Stimulated activated naive CD4-positive, alpha-beta T cell treated with Interleukin-2 at 50 U/mL for 16 hours (primary cell): ENCODE results near the gene BRAT1.
A peak's percentile ranks its signal among the peaks of the same experiment; 100 is the strongest.
"Not testable (repeated sequence)": the region's sequence is repeated elsewhere in the genome, so short reads cannot be mapped to it uniquely, and the experiment has no call there.

ENCODE experiments used
- DNase-seq: peaks from one replicate; lab custom pipeline; 2025; lab: John Stamatoyannopoulos, UW

BRAT1 gene

DNA sequence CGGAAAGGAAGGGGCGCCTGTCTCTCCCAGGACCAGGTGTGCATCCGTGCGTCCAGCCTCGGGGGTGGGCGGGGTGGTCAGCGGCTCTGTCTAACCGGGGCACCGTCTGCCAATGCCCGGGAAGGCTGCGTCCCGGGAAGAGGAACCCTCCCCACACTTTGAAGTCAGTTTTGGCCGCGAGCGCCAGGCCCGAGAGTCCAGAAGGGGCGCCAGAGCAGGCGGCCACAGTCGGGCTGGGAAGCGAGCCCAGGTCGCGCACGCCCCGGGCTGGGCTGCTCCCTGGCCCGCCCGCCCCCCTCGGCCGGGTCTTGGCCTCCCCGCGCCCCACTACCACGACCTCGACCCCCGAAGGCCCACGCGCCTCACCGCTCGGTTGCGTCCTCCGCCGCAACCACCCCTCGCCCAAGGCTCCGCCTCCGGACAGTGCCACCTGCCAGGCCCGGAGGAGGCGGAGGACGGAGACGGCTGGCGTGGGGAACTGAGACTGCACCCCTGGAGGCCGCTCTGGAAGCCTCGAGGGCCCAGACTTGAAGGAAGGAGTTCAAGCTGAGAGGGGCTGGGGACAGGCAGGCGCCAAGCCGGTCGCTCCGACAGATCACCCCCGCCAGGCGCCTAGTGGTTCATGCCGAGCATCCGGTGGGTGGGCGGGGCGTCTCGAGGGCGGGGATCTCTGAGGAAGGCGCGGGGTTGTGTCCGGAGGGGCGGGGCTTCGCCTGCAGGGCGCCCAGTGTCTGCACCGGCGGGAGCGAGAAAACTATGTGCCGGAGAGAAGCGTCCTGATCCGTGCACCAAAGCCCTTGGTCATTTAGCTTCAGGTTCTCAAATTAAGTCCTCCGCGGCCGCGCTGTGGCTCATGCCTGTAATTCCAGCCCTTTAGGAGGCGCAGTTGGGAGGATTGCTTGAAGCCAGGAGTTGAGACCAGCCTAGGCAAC is at the start of gene BRAT1:
Gene BRAT1 (minus strand): TSS at position 404 of the 932 bp plus-strand sequence. CDS start 1,093 bp downstream, outside the sequence.
- peak; percentile 94 for DNase-seq

DNA sequence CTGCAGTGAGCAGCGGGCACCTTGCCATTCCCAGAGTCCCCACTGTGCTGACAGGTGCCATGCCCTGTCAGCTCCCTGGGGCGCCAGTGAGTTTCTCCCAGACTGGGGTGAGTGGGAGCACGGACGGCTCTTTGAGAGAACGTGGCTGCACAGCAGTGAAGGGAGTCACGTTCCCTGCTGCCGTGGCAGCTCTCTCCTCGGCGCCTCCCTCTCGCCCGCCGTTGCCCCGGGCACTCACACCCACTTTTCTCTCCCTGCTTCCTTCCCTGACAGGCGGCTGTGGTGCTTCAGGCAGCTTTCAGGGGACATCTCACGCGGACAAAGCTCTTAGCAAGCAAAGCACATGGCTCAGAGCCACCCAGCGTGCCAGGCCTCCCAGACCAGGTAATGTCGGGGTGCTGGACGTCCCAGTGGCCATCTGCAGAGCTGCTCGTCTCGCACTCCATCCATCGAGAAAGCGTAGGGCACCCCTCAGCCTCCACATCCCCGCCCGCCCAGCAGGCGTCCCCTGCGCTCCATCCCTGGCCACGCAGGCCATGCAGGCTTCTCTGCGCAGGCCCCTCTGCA is 49.4 kb upstream of the BRAT1 start:
- no peak for DNase-seq

DNA sequence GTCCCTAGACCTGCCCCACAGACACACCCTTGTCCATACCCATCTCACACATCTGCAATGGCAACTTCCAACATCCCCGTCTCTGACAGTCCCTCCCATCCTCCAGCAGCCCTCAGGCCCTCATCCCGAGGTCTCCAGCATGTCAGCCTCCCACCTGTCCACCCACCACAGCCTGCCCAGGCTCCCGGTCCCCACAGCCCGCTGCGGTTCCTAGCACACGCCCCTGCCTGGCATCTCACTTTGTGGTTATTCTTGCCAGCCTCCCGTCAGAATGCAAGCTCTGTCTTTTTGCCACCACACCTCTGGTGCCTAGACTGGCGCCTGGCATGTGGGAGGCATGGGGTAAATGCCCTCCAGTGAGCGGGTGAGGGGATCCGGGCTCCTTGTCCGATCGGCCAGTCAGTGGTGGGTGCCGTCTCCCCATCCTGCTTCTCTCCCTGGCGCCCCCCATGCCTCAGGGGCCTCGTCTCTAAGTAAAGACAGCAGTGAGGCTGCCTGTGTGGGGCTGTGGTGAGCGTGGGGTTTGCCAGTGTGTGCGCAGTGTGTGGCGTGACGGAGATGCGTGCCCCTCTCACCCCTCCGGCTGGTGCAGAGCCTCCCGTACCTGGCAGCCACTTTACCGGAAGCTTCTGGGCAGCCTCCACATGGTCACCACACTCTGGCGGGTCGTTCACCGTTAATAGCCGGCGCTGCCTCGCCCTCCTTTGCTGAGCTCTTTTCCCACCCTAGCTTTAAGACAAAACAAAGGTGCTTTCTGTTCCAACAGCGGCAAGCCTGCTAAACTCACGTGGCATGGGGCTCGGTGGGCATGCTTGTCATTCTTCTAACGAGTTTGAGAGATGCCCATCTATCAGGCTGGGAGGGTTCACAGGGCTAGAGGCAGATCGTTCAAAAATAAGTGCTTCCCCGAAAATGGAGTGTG is 48.0 kb upstream of the BRAT1 start:
- DNase-seq: no peak

DNA sequence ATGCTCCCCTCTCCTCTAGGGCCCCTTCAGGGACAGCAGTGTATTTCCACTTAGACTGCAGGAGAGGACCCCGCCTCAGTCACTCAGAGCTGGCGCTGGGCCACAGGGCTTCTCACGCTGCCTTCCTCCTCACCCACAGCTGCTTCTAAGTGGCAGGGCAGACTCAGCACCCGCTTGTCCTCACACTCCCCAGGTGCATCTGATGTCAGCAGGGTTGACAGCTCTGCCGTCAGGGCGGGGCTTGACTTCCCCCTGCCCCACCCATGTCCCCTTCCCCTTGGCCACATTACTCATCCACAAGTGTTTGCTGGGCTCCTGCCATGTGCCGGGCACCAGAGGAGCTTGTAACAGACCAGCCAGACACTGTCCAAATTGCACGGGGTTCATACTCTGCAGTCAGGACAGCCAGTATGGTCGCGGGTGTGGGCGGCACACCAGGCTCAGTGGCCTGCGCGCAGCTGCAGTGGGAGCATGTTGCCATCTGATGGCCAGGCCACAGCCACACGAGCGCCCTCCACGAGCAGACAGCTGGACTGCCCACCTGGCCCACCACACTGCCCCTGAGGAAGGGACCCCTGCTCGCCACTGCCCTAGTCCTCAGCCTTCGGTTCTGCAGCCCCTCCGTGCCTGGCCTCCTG is 47.2 kb upstream of the BRAT1 start:
- no peak for DNase-seq

DNA sequence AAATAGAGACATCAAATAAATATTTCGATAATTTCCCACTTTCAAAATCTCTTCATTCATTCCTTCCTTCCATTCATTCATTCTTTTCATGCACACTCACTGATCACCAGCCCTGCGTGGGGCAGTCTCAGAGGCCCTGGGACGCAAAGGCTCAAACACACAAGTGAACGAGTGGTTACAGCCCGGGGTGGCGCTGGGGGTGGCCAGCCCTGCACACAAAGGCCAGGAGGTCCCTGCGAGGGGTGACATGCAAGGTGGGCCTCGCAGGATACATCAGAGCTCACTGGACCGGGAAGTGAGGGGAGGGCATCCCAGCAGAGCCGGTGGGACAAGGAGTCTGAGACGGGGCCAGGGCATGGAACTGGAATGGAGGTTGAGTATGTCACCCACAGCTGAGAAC is 46.6 kb upstream of the BRAT1 start:
- DNase-seq: no peak

DNA sequence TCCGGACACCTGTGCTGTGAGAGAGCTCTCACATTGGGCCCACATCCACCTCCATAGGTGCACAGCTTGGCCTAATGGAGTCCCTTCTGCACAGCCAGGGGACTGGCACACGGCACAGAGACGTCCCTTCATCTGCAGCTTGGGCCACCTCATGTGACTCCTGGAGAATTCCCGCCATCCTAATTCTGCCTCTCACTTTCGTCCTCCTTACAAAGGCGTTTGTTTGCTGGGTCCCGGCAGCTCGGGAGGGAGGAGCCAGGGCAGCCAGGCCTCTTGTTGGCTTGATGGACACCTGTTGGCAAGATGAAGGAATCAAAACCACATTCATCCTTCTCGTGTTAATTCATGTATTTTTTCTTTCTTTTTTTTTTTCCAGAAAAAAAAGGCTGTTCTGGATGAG is 45.7 kb upstream of the BRAT1 start:
- no peak for DNase-seq

DNA sequence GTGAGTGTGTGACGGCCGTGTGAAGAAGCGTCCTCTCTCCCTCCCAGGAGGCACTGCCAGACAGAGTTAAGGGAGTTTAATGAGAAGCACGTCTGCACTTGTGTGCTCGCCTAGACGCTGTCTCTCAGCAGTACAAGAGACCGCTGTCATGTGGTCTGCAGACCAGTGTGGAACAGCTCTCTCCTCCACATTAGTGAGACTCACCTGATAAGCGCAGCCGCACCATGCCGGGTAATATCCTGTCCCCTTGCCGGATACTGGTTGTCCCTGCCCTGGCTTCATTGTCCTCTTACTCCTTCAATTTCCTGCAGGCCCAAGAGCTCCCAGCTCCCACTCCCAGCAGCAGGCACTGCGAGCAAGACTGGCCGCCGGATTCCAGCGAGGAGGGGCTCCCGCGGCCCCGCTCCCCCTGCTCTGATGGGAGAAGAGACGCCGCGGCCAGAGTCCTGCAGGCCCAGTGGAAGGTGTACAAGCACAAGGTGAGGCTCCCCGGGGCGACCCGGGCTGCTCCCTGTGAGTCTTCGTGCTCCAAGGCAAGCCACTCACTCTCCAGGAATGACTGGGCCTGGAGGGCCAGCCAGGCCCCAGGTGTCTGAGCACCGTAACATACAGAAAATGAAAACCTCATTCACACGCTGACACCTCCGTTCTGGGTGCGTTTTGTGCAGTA is 43.0 kb upstream of the BRAT1 start:
- DNase-seq: no peak

DNA sequence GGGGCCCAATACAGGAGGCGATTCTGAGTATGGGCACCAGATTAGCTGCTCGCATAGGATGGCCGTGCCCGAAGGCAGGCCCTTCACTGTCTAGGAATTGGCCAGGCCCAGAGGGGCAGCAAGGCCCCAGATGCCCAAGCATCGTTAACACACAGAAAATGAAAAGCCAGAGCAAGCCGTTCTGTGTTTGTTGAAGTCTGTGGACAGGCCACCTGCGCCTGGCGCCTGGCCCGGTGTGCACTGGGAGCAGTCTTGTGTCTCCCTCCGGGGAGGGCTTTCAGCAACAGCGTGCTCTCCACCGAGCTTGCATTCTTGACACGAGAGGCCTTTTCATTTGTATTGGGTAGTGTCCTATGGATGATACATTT is 41.9 kb upstream of the BRAT1 start:
- no peak for DNase-seq

DNA sequence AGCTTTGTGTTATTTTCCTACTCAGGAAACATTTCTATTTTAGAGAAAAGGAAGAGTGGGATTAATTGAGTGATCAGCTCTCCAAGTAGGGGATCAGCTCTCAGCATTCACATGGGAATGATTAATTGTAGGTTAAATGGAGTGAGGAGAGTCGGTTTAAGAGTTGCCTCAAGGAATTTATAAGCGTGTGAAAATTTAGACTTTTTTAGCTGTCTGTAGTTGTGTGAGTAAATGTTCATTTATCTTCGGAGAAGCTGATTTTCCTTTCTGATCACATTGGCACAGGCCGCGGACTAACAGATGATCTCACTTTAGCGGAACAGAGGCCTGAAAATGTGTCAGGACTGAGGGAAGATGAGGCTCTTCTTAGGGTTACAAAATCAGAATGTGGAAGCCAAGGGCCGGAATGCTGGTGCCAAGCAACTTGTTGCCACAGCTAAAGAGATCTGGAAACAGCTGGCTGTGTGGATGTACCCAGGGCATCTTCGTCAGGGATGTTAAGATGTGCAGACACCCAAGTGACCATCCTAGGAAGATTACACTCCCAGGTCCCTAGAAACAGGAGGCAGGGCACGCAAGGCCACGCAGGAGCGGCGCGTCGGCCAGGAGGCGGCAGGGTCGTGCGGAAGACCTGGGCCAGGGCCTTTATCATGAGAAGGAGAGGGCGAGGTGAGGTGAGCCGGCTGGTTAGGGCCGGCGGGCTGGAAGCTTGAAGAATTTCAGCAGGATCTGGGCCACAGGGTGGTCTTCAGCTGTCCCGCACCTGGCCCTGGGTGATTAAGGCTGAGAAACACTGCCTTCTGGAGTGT is 41.3 kb upstream of the BRAT1 start:
- DNase-seq: no peak

DNA sequence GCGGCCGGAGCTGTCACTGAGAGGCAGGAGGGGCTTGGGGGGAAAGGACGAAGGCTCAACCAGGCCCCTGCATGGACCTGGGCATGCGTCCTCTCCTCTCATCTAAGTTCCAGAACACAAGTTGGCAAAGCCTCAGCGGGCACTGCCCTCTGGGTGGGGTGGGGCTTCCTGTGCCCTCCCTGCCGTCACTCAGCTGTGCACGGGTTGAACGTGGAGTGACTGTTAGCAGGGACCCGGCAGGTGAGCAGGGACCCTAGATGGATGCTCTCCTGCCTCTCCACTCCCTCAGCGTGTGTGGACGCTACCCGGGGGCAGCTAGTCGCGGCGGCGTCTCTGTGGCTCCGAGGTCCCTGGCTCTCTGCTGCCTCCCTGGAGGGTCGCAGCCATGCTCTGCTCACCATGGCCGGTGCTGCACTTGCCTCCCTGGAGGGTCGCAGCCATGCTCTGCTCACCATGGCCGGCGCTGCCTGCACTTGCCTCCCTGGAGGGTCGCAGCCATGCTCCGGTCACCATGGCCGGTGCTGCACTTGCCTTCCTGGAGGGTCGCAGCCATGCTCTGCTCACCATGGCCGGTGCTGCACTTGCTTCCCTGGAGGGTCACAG is 40.0 kb upstream of the BRAT1 start:
- no peak for DNase-seq

DNA sequence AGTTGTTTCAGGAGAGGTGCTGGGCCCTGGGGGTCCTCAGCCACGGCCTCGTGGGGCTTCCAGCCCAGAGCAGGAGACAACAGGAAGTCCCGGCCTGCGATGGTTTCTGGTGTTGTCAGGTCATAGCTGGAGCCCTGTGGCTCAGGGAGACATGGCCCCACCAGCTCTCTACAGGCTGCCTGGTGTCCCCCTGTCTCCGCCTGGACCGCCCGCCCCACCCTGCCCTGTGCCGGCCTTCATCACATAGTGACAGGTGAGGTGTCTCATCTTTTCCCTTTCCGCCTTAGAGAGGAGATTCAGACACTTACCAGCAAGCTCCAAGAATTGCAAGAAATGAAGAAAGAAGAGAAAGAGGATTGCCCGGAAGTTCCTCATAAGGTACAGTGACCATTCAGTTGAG is 39.3 kb upstream of the BRAT1 start:
- DNase-seq: no peak

DNA sequence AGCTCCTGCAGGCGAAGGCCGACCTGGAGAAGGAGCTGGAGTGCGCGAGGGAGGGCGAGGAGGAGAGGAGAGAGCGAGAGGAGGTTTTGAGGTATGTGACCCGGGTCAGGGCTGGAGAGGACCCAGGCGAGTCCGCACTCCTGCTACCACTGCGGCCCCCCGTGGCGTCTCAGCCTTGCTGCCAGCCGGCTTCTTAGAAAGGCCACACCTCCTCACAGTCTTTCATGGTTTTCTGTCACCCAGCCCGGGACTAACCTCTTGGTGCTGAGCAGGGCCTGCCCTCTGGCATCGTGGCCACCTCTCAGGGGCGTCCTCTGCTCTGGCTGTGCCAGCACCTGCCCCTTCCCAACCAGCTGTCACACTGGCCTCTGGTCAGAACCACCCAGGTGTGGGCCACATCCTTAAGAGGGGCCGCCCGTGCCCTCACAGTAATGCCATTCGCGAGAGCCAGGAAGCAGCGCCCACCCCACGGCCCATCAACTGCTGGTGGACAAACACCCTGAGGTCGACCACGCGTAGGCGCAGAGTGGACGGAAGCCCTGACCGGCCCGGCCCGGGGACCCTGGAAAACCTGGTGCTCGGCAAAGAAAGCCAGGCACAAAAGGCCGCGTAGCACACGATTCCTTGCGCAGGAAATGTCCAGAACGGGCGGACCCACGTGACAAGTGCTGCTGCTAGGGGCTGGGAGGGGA is 37.9 kb upstream of the BRAT1 start:
- DNase-seq: no peak

DNA sequence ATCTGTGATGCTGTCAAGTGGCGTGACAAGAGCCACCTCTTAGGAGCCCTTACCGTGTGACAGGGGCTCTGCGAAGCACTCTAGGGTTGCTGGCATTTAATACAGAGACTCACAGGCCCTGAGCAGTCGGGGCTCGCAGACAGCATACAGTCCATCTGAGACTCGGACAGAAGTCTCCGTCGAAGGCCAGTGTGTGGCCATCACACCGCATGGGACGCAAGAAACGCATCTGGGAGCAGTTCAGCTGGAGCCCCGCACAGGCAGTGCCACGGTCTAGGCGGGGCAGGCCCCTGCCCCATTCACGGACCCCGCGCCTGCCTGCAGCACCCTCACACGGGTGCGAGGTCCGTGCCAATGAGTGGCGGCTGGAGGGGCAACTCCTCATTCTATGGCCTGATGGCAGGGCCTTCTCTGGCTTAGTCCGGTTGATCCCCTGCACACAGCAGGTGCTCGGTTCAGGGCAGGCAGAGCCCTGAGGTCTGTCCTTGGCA is 37.1 kb upstream of the BRAT1 start:
- no peak for DNase-seq

DNA sequence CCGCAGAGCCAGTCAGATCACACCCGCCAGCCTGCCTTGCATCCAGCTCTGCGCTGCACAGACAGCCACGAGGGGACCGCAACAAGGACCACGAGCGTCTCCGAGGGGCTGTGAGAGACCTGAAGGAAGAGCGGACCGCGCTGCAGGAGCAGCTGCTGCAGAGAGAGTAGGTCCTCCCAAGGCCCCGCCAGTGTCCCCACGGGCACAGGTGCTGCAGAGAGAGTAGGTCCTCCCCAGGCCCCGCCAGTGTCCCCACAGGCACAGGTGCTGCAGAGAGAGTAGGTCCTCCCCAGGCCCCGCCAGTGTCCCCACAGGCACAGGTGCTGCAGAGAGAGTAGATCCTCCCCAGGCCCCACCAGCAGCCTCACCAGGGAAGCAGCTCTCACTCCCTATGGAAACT is 34.6 kb upstream of the BRAT1 start:
- DNase-seq: not testable (repeated sequence)

DNA sequence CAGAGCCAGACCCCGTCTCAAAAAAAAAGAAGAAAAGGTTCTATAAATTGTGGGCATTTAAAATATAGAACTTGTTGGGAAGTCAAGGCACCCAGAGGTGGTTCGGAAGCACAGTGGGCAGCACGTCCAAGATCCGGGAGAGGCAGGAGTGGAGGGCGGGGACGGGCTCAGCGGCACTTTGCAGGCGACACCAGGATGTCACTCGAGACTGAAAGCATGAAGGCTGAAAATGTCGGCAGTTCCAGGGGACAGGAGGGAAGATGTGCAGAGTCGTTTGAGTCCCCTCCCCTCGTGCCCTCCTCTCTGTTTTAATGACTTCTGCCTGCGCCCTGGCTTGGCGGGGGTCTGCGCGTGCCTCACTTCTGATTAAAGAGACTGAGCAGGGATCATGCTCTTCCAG is 34.0 kb upstream of the BRAT1 start:
- DNase-seq: no peak

DNA sequence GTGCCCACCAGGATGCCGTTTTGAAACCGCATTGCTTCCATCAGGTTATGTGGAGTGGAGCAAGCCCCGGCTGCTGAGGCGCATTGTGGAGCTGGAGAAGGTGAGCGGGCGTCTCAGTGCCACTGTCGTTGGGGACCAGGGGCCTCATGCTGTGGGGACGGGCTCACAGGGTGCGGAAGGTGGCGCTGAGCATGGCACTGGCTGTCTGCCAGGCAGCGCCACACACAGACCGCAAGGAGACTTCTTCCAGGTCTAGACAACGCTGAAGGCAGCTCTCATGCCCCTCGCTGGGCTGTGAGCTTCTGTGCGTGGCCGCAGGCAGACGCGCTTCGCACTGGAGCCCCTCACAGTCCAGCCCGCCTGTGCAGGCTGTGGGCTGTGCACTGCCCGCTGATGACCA is 32.5 kb upstream of the BRAT1 start:
- DNase-seq: no peak

DNA sequence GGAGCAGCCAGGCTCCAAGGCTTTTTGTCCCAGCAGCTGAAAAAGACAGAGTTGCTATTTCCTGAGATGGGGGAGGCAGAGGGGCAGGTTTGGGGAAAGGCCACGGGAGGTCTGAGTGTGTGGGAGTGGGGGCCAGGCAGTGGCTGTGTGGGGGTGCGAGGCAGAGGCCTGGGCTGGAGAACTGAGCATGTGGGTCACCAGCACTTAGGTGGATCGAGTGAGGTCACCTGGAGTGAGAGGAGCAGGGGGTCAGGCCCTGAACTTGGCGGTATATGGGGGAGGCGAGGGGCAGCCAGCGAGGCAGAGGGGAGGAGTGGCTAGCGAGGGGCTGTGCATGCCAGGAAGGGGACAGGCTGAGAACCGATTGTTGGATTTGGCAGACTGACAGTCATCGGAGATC is 31.8 kb upstream of the BRAT1 start:
- DNase-seq: no peak

DNA sequence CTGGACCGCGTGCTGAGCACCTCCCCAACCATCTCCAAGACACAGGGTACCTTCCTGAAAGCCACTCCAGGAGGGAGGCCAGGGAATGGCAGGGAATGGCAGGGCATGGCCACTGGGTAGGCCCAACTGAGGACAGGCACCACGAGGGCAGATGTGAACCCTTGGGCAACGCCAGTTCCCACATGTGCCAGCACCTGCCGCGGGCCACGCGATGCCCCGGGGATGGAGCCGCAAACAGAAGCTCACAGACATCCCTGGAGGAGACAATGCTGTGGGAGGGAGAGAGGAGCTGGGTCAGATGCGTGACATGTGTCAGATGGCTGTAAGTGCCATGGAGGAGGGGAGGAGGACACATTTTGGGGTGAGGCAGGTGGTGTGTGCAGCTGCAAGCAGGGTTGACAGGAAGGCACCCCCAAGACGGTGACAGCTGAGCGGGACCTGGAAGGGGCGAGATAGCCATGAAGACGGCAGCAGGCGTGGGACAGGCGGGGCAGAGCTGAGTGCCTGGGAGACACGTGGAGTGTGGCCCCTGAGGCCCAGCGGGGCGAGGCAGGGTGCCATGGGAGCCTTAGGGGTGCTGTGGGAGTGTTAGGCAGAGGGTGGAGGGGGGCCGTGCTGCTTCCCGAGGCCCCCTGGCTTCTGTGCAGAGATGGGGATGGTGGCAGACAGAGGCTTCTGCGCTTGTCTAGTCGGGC is 31.1 kb upstream of the BRAT1 start:
- DNase-seq: no peak

DNA sequence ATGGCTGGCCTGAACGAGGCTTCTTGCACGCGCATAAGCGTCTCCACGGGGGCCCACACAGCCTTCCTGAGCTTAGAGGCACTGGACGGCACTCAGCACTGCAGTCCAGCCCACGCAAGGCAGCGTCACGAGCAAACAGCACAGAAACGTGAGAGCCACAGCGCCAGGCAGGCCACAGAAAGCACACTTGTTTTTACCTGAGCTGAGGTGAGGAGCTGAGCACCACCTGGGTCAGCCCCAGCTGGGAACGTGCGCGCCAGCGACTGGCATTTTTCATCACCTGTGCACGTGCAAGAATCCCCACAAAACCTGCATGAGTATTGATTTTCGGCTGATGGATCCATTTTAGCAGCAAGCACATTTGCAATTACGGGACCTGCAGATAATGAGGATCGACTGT is 30.1 kb upstream of the BRAT1 start:
- DNase-seq: no peak
